HL-60/S4 (cell line): ENCODE measurements around the gene NEU4.
"Not testable (repeated sequence)": the region's sequence is repeated elsewhere in the genome, so short reads cannot be mapped to it uniquely, and the experiment has no call there.

ENCODE experiments used
- in situ Hi-C: fragments of 300-500 bp; cut with MboI; formaldehyde crosslinking; loops from 2 replicates; pipeline ENCODE4 v1.14.3; 2022; ENCODE audit warnings: low sequenced_read_pairs

NEU4 gene

GRCh38 chr2:241774419-241775222 is 34.4 kb upstream of the NEU4 start:
- in situ Hi-C loops: no loop called here

- in situ Hi-C loops: no loop called here
These were observed 33.5 kb upstream of the NEU4 start for GRCh38 chr2:241775223-241776177.

- in situ Hi-C loops: no loop called here
These were observed 32.4 kb upstream of the NEU4 start, which contains the start of gene GAL3ST2 for GRCh38 chr2:241776336-241777169. Gene GAL3ST2, plus strand, starts transcription at chr2:241776822. Its CDS starts 134 bp downstream, at chr2:241776956.

GRCh38 chr2:241777170-241777685 is 31.8 kb upstream of the NEU4 start:
- in situ Hi-C loops: no loop called here

- in situ Hi-C loops: no loop called here
These were observed 31.0 kb upstream of the NEU4 start for GRCh38 chr2:241777686-241778627.

GRCh38 chr2:241780939-241781569 is 27.9 kb upstream of the NEU4 start:
- in situ Hi-C loops: no loop called here

GRCh38 chr2:241782053-241782452 is 26.9 kb upstream of the NEU4 start:
- in situ Hi-C loops: not testable (repeated sequence)

GRCh38 chr2:241788135-241788534 is 20.9 kb upstream of the NEU4 start:
- in situ Hi-C loops: no loop called here

GRCh38 chr2:241788572-241788971 is 20.4 kb upstream of the NEU4 start:
- in situ Hi-C loops: no loop called here

- in situ Hi-C loops: not testable (repeated sequence)
These were observed 17.6 kb upstream of the NEU4 start for GRCh38 chr2:241791385-241791784.

GRCh38 chr2:241793385-241793784 is 15.6 kb upstream of the NEU4 start:
- in situ Hi-C loops: no loop called here

- in situ Hi-C loops: no loop called here
These were observed 14.7 kb upstream of the NEU4 start for GRCh38 chr2:241794250-241794823.

- in situ Hi-C loops: no loop called here
These were observed 13.7 kb upstream of the NEU4 start for GRCh38 chr2:241795021-241795999.

- in situ Hi-C loops: no loop called here
These were observed 12.8 kb upstream of the NEU4 start for GRCh38 chr2:241796209-241796608.

GRCh38 chr2:241796610-241797138 is 12.3 kb upstream of the NEU4 start:
- in situ Hi-C loops: no loop called here

- in situ Hi-C loops: no loop called here
These were observed 11.4 kb upstream of the NEU4 start for GRCh38 chr2:241797441-241798080.
